Loucy (cell line): Measurements from ENCODE around the gene ZNF385B.
"Not testable (repeated sequence)": the region's sequence is repeated elsewhere in the genome, so short reads cannot be mapped to it uniquely, and the experiment has no call there.

ENCODE experiments used
- H2AFZ ChIP-seq: fragments of 200-600 bp; sonication (generic); 2 replicates; pipeline ENCODE4 v1.6.0; 2016; ENCODE audit warnings: antibody characterized with exemption, mild to moderate bottlenecking, low read length, moderate library complexity
- H3F3A ChIP-seq: fragments of 200-600 bp; 2 replicates; pipeline ENCODE4 v1.6.0; 2016; ENCODE audit warnings: antibody characterized with exemption, low read depth, mild to moderate bottlenecking
- H3K27me3 ChIP-seq: fragments of 200-600 bp; sonication (generic); 2 replicates; pipeline ENCODE4 v1.6.1; 2014; ENCODE audit warnings: low read length, mild to moderate bottlenecking; ENCODE audit not compliant: insufficient read depth, poor library complexity, severe bottlenecking
- H3K36me3 ChIP-seq: fragments of 200-600 bp; sonication (generic); 2 replicates; pipeline ENCODE4 v1.6.1; 2016; ENCODE audit warnings: low read length; ENCODE audit not compliant: insufficient read depth
- H3K4me1 ChIP-seq: fragments of 200-600 bp; sonication (generic); 2 replicates; pipeline ENCODE4 v1.5.1; 2014; ENCODE audit warnings: low read length, mild to moderate bottlenecking; ENCODE audit not compliant: insufficient read depth, poor library complexity, severe bottlenecking
- H3K4me2 ChIP-seq: fragments of 200-600 bp; sonication (generic); 2 replicates; pipeline ENCODE4 v1.6.0; 2014; ENCODE audit warnings: antibody characterized with exemption, low read length, low read depth, mild to moderate bottlenecking; ENCODE audit not compliant: poor library complexity, severe bottlenecking
- H3K4me3 ChIP-seq: fragments of 200-600 bp; sonication (generic); 2 replicates; pipeline ENCODE4 v1.5.1; 2014; ENCODE audit warnings: low read length, mild to moderate bottlenecking, mixed read lengths; ENCODE audit not compliant: poor library complexity, severe bottlenecking
- H3K79me2 ChIP-seq: fragments of 200-600 bp; sonication (generic); 2 replicates; pipeline ENCODE4 v1.6.1; 2014; ENCODE audit warnings: low read length; ENCODE audit not compliant: insufficient read depth
- H3K9ac ChIP-seq: fragments of 200-600 bp; sonication (generic); 2 replicates; pipeline ENCODE4 v1.6.0; 2014; ENCODE audit warnings: mild to moderate bottlenecking, low read depth, low read length, moderate library complexity; ENCODE audit not compliant: poor library complexity, severe bottlenecking
- H3K9me2 ChIP-seq: fragments of 200-600 bp; sonication (generic); replicated peaks from 2 replicates; pipeline ENCODE4 v1.6.1; 2016; ENCODE audit warnings: low read depth, low read length, mixed read lengths
- H3K9me3 ChIP-seq: fragments of 200-600 bp; sonication (generic); 2 replicates; pipeline ENCODE4 v1.6.1; 2014; ENCODE audit warnings: mild to moderate bottlenecking, antibody characterized with exemption, low read length, low read depth; ENCODE audit not compliant: insufficient read depth
- H4K20me1 ChIP-seq: fragments of 200-600 bp; sonication (generic); 2 replicates; pipeline ENCODE4 v1.6.0; 2014; ENCODE audit warnings: antibody characterized with exemption, low read length, mild to moderate bottlenecking; ENCODE audit not compliant: insufficient read depth, poor library complexity, severe bottlenecking
- EZH2phosphoT487 ChIP-seq: fragments of 200-600 bp; IDR thresholded peaks from 2 replicates; pipeline ENCODE4 v1.6.1; 2018; ENCODE audit warnings: antibody characterized with exemption, mild to moderate bottlenecking, moderate library complexity, borderline replicate concordance
- TF ChIP-seq, protein P1 (sequence below): fragments of 200-600 bp; sonication (generic); conservative IDR thresholded peaks from 2 replicates; pipeline ENCODE4 v1.5.1; 2014; ENCODE audit warnings: mild to moderate bottlenecking, antibody characterized with exemption, low read length

ZNF385B gene

DNA sequence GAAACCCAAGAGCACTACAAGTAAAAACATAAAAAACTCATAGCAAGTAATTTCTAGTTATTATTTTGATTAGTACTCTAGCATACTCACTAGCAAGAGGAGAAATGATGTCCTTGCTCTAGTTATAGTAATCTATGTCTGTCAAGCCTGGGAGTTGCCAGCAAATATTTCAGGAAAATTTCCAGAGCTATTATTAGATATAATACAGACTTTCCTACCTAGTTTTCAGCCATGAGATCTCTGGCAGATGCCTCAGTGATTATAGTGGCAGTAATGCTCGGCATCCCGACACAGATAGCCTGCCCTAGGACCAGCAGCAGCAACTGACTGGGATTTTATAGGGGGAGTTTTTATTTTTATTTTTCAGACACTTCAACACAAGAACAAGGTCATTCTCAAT lies 224.4 kb downstream of the ZNF385B start:
- no peaks in the 10 kb centered on the region for H3K4me1 ChIP-seq
- no peak overlapping the region for H2AFZ ChIP-seq
- no peak overlapping the region for H3K9ac ChIP-seq
- no peaks in the 10 kb centered on the region for H3K9me3 ChIP-seq
- H3K79me2 ChIP-seq = no peaks in the 10 kb centered on the region
- no peak overlapping the region for H3K4me2 ChIP-seq
- H3F3A ChIP-seq = no peaks in the 10 kb centered on the region
- H3K4me3 ChIP-seq = no peak overlapping the region
- no peaks in the 10 kb centered on the region for H3K9me2 ChIP-seq
- no peaks in the 10 kb centered on the region for H3K27me3 ChIP-seq
- H3K36me3 ChIP-seq = no peaks in the 10 kb centered on the region
- H4K20me1 ChIP-seq = no peaks in the 10 kb centered on the region
- TF ChIP-seq EZH2phosphoT487 = no peak
- TF ChIP-seq, protein P1, sequence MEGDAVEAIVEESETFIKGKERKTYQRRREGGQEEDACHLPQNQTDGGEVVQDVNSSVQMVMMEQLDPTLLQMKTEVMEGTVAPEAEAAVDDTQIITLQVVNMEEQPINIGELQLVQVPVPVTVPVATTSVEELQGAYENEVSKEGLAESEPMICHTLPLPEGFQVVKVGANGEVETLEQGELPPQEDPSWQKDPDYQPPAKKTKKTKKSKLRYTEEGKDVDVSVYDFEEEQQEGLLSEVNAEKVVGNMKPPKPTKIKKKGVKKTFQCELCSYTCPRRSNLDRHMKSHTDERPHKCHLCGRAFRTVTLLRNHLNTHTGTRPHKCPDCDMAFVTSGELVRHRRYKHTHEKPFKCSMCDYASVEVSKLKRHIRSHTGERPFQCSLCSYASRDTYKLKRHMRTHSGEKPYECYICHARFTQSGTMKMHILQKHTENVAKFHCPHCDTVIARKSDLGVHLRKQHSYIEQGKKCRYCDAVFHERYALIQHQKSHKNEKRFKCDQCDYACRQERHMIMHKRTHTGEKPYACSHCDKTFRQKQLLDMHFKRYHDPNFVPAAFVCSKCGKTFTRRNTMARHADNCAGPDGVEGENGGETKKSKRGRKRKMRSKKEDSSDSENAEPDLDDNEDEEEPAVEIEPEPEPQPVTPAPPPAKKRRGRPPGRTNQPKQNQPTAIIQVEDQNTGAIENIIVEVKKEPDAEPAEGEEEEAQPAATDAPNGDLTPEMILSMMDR = no peak

DNA sequence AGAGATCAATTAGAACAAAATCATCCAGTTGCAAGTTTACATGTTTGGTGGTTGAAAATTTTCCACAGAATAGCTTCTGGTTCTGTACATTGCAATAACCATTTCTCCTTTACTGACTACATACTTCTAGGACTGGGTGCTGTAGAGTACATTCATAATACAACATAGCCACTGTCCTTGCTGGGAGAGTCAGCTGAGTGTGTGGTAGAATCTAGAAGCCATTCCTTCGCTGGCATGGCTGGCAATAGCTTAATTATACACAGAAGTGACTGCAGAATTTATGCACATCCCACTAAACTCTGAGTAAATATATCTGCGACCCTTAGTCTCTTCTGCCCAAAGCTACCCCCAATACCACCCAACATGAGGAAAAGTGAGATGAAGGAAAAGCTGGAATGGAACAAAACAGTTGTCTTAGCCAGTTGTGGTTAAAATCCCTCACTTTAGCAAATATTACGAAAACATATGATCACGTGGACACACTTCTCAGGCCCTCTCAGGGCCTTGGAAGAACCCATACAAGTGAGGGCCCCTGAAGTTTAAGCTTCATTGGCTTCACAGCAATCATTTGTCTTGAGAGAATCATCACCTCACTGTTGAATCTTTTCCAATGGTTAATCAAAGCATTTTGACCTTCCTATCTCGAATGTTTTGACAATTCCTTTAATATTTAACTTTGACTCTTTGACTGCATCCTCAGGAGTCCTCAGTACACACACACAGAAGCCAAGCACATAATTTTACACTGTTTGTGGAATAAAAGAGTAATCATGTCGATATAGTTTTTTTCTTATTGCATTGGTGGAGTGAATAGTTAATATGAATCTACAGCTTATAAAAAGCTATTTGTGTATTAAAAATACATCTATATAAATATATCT lies 225.1 kb downstream of the ZNF385B start:
- TF ChIP-seq EZH2phosphoT487 = no peak
- TF ChIP-seq, protein P1 = no peak

DNA sequence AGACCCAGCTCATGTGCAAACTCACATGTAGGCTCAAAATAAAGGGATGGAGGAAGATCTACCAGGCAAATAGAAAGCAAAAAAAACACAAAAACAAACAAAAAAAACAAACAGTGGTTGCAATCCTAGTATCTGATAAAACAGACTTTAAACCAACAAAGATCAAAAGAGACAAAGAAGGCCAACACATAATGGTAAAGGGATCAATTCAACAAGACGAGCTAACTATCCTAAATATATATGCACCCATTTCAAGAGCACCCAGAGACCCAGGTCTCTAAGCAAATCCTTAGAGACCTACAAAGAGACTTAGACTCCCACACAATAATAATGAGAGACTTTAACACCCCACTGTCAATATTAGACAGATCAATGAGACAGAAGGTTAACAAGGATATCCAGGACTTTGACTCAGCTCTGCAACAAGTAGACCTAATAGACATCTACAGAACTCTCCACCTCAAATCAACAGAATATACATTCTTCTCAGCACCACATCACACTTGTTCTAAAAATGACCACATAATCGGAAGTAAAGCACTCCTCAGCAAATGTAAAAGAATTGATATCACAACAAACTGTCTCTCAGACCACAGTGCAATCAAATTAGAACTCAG lies 229.5 kb downstream of the ZNF385B start:
- not testable (repeated sequence) for H3K9ac ChIP-seq, H3K4me2 ChIP-seq, H3K4me1 ChIP-seq, H3K36me3 ChIP-seq, H3K27me3 ChIP-seq, H3K9me3 ChIP-seq, H3K4me3 ChIP-seq, H3F3A ChIP-seq, H3K79me2 ChIP-seq, H3K9me2 ChIP-seq, H4K20me1 ChIP-seq, H2AFZ ChIP-seq

More for the DNA sequence above, 225.1 kb downstream of the ZNF385B start:
- Histone ChIP-seq H3K36me3 (no peaks in the 10 kb centered on the region), H2AFZ (no peak overlapping the region), H3F3A (no peaks in the 10 kb centered on the region), H3K4me3 (no peak overlapping the region), H3K4me1 (no peaks in the 10 kb centered on the region), H3K9ac (no peak overlapping the region), H3K9me3 (no peaks in the 10 kb centered on the region), H3K79me2 (no peaks in the 10 kb centered on the region), H4K20me1 (no peaks in the 10 kb centered on the region), H3K9me2 (no peaks in the 10 kb centered on the region), H3K27me3 (no peaks in the 10 kb centered on the region), H3K4me2 (no peak overlapping the region)

DNA sequence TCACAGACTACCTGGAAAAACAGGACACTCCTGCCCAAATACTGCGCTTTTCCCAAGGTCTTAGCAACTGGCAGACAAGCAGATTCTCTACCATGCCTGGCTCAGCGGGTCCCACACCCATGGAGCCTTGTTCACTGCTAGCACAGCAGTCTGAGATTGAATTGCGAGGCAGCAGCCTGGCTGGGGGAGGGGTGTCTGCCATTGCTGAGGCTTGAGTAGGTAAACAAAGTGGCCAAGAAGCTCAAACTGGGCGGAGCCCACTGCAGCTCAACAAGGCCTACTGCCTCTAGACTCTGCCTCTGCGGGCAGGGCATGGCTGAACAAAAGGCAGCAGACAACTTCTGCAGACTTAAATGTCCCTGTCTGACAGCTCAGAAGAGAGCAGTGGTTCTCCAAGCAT lies 231.6 kb downstream of the ZNF385B start:
- H3K4me2 ChIP-seq, H4K20me1 ChIP-seq, H3K4me1 ChIP-seq, H2AFZ ChIP-seq, H3K36me3 ChIP-seq, H3K9ac ChIP-seq, H3K4me3 ChIP-seq, H3K27me3 ChIP-seq, H3K9me2 ChIP-seq, H3K9me3 ChIP-seq, H3F3A ChIP-seq, H3K79me2 ChIP-seq: not testable (repeated sequence)
